OCI-LY7 (cell line): Measurements from ENCODE around the gene TRIM40.

Experiments
- EZH2phosphoT487 ChIP-seq: fragments of 200-600 bp; sonication (generic); IDR thresholded peaks from 2 replicates; pipeline ENCODE4 v1.6.1; 2018; ENCODE audit warnings: low read depth, borderline replicate concordance, mild to moderate bottlenecking, mixed run types, antibody characterized with exemption, low read length, moderate library complexity, mixed read lengths
- TF ChIP-seq, protein P1 (sequence below): fragments of 200-600 bp; sonication (generic); conservative IDR thresholded peaks from 2 replicates; pipeline ENCODE4 v1.5.1; 2014; ENCODE audit warnings: mild to moderate bottlenecking, antibody characterized with exemption, low read length, moderate library complexity, mixed read lengths

DNA sequence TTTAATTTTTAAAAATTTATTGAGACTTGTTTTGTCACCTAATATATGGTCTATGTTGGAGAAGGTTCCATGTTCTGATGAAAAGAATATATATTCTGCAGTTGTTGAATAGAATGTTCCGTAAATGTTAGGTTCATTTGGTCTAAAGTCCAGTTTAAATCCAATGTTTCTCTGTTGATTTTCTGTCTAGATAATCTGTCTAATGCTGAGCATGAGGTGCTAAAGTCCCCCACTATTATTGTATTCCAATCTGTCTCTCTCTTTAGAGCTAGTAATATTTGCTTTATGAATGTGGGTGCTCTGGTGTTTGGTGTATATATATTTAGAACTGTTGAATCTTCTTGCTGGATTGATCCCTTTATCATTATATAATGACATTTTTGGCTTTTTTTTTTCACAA, 42.9 kb downstream of the TRIM40 start:
- TF ChIP-seq, protein P1, sequence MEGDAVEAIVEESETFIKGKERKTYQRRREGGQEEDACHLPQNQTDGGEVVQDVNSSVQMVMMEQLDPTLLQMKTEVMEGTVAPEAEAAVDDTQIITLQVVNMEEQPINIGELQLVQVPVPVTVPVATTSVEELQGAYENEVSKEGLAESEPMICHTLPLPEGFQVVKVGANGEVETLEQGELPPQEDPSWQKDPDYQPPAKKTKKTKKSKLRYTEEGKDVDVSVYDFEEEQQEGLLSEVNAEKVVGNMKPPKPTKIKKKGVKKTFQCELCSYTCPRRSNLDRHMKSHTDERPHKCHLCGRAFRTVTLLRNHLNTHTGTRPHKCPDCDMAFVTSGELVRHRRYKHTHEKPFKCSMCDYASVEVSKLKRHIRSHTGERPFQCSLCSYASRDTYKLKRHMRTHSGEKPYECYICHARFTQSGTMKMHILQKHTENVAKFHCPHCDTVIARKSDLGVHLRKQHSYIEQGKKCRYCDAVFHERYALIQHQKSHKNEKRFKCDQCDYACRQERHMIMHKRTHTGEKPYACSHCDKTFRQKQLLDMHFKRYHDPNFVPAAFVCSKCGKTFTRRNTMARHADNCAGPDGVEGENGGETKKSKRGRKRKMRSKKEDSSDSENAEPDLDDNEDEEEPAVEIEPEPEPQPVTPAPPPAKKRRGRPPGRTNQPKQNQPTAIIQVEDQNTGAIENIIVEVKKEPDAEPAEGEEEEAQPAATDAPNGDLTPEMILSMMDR = no peak
- TF ChIP-seq EZH2phosphoT487 = no peak
